Right lobe of liver (tissue), 4 donors: ENCODE measurements around the gene MIPEP.

Source experiments
- CTCF ChIP-seq, 4 donors: fragments of 200-600 bp in 3 of 4; fragments of 450-650 bp in 1 of 4; IDR thresholded peaks; one replicate each; pipeline versions ENCODE4 v1.5.1 to v1.8.0; 2016 to 2022; ENCODE audit warnings: antibody characterized with exemption in 4 of 4, mild to moderate bottlenecking in 2 of 4
- POLR2A ChIP-seq: fragments of 450-650 bp; IDR thresholded peaks from one replicate; pipeline ENCODE4 v1.6.1; 2017; ENCODE audit warnings: antibody characterized with exemption, mild to moderate bottlenecking
- donor health status: DM: no; HTN: no; CAD: no.
- donor health status: DM: no; HTN: no; CAD: no.
- donor health status: DM: no; HTN: yes; CAD: no.

GRCh38 chr13:23820530-23820929 lies 68.7 kb downstream of the MIPEP start:
- TF ChIP-seq CTCF (IDR thresholded peaks at IDR 0.05): no peak
- TF ChIP-seq POLR2A: no peak
